Measurements from ENCODE around the gene FRYL.

GRCh38 chr4:48542888-48543287 lies 237.2 kb downstream of the FRYL start:
- TF ChIP-seq, protein P1, sequence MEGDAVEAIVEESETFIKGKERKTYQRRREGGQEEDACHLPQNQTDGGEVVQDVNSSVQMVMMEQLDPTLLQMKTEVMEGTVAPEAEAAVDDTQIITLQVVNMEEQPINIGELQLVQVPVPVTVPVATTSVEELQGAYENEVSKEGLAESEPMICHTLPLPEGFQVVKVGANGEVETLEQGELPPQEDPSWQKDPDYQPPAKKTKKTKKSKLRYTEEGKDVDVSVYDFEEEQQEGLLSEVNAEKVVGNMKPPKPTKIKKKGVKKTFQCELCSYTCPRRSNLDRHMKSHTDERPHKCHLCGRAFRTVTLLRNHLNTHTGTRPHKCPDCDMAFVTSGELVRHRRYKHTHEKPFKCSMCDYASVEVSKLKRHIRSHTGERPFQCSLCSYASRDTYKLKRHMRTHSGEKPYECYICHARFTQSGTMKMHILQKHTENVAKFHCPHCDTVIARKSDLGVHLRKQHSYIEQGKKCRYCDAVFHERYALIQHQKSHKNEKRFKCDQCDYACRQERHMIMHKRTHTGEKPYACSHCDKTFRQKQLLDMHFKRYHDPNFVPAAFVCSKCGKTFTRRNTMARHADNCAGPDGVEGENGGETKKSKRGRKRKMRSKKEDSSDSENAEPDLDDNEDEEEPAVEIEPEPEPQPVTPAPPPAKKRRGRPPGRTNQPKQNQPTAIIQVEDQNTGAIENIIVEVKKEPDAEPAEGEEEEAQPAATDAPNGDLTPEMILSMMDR (conservative IDR thresholded peaks at IDR 0.05), result no peak
- no peak for TF ChIP-seq ZFX (IDR thresholded peaks at IDR 0.05)
